Stimulated activated CD4-positive, alpha-beta T cell treated with anti-CD3 and anti-CD28 coated beads, Interleukin-1b, Interleukin-23, amount 100 ng/mL, for 1 hour (primary cell): Measurements from ENCODE around the gene FAM89B.
"Not testable (repeated sequence)": the region's sequence is repeated elsewhere in the genome, so short reads cannot be mapped to it uniquely, and the experiment has no call there.

Experiments used
- DNase-seq, 2 donors: peaks; one replicate each; pipeline ENCODE4 v3.0.0-alpha.2; 2020; ENCODE audit warnings: low read depth in 2 of 2

Gene FAM89B

DNA sequence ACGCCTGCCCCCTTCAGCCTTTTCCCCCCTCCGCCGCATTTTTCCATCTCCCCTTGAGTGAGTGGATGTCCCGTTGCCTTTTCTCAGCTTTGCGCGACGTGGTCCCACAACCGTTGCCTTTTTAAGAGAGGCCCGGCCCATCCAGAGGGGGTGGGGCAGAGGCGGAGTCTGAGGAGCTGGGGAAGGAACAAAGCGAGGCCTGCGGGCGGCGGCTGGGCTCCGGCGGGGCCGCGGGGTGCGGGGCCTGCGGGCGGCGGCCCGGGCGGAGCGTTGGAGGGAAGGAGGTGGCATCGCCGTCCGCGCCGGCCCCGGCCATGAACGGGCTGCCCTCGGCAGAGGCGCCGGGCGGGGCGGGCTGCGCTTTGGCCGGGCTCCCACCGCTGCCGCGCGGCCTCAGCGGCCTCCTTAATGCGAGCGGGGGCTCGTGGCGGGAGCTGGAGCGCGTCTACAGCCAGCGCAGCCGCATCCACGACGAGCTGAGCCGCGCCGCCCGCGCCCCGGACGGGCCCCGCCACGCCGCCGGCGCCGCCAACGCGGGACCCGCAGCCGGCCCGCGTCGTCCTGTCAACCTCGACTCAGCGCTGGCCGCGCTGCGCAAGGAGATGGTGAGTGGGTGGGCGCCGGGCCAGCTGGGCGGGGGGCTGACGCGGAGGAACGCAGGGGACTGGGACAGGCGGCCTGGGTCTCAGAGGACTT is at the start of gene FAM89B:
Gene FAM89B (plus strand): TSS at position 183 of the 696 bp plus-strand sequence. CDS start 132 bp downstream, at position 315.
- DNase-seq = peak; percentile 77

DNA sequence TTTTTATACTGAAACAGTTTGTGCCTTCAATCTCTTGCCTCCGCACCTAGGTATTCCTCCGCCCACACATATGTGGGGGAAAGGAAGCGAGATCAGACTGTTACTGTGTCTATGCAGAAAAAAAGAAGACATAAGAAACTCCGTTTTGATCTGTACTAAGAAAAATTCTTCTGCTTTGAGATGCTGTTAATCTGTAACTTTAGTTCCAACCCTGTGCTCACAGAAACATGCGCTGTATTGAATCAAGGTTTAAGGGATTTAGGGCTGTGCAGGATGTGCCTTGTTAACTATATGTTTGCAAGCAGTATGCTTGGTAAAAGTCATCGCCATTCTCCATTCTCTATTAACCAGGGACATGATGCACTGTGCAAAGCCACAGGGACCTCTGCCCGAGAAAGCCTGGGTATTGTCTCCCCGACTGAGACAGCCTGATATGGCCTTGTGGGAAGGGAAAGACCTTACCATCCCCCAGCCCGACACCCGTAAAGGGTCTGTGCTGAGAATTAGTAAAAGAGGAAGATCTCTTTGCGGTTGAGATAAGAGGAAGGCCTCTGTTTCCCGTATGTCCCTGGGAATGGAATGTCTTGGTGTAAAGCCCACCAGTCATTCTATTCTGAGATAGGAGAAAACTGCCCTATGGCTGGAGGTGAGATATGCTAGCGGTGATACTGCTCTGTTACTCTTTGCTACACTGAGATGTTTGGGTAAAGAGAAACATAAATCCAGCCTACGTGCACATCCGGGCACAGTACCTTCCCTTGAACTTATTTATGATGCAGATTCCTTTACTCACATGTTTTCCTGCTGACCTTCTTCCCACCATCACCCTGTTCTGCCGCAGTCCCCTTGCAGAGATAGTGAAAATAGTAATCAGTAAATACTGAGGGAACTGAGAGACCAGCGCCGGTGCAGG is 49.4 kb upstream of the FAM89B start:
- not testable (repeated sequence) for DNase-seq

DNA sequence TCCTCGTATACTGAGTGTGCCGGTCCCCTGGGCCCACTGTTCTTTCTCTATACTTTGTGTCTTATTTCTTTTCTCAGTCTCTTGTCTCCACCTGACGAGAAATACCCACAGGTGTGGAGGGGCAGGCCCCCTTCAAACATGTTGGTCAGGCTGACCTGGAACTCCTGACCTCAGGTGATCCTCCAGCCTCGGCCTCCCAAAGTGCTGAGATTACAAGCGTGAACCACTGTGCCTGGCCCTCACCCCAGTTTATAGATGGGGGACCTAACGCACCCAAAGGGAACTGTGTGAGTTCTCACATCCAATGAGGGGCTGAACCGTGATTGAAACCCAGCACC is 48.7 kb upstream of the FAM89B start:
- DNase-seq = not testable (repeated sequence)

GRCh38 chr11:65524014-65524740 is 48.2 kb upstream of the FAM89B start:
- DNase-seq = no peak

DNA sequence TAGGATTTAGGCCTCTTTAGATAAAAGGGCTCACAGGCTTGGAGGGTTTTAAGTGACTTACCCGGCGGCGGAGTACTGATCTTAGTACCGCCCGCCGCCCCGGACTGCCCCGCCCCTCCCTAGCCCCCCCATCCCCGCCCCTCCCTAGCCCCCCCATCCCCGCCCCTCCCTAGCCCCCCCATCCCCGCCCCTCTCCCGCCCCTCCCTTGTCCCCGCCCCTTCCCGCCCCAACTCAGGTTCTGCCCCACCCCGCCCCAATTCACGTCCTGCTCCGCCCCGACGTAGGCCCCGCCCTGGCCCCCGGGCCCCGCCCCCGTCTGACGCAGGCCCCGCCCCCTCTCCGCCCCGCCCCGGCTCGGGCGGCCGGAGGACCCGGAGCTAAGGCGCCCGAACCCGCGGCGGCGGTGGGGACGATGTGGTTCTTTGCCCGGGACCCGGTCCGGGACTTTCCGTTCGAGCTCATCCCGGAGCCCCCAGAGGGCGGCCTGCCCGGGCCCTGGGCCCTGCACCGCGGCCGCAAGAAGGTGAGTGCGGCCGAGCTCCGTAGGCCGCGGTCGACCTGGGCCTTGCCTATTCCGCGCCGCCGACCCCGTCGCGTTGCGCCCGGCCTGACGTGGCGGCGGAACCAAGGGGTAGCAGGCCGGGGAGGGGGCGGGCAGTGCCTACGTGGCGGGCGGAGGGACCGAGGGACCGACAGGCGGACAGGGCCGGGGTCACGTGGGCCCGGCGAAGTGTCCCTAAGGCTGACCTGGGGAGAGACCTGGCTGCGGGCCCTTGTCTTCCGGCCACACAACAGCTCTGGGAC is 47.4 kb upstream of the FAM89B start, which contains the start of gene SCYL1:
Gene SCYL1 (plus strand): TSS at position 343 of the 805 bp plus-strand sequence. CDS start 71 bp downstream, at position 414.
- peak; percentile 72 to 75 for DNase-seq

DNA sequence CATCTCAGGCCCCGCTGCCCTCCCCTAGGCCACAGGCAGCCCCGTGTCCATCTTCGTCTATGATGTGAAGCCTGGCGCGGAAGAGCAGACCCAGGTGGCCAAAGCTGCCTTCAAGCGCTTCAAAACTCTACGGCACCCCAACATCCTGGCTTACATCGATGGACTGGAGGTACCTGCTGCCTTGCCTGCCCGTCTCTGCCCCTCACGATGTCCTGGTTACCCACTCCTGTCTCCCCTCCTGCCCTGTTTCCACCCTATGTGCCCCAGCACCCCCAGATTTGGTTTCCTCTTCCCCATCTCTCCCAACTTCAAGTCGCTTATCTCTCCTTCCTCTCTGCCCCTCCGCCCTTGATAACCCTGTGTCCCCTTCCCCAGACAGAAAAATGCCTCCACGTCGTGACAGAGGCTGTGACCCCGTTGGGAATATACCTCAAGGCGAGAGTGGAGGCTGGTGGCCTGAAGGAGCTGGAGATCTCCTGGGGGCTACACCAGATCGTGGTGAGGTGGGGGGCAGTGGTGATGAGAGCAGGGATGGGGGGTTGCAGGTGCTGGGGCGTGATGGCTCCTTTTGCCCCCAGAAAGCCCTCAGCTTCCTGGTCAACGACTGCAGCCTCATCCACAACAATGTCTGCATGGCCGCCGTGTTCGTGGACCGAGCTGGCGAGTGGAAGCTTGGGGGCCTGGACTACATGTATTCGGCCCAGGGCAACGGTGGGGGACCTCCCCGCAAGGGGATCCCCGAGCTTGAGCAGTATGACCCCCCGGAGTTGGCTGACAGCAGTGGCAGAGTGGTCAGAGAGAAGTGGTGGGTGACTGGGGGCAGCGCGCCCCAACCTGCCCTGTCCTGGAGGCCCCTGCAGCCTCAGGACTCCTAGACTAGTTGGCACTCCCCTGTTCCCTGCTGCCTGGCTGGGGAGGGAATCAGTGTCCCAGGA is 46.5 kb upstream of the FAM89B start:
- DNase-seq = no peak

DNA sequence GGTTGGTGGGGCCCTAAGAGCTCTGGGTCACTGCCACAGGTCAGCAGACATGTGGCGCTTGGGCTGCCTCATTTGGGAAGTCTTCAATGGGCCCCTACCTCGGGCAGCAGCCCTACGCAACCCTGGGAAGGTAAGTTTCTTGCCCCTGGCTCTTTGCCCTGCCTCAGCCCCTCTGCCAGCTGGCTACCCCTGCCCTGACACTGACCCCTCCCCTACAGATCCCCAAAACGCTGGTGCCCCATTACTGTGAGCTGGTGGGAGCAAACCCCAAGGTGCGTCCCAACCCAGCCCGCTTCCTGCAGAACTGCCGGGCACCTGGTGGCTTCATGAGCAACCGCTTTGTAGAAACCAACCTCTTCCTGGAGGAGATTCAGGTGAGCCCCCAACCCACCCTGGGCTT is 45.6 kb upstream of the FAM89B start:
- DNase-seq = no peak

DNA sequence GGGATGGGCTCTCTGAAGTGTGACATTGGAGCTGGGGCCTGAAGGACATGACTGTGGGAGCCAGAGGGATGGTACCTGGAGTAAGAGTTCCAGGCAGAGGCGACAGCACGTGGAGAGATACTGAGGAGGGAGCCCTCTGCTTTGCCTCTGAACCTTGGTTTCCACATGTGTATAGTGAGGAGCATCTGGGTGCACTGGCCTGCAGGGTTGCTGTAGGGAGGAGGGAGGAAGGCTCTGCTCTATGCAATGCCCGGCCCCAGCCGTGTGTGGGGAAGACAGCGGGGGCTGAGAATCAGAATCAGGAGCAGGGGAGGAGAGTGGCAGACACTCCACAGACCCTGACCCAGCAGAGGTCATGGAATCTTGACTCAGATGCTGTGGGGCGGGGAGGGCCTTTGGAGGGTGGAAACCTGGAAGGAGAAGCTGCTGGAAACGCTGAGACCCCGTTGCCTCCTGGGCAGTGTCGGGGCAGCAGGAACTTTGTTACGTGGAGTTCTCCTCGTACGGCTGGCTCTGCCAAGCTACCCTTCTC is 43.5 kb upstream of the FAM89B start:
- DNase-seq = no peak

GRCh38 chr11:65529475-65530156 is 42.7 kb upstream of the FAM89B start:
- DNase-seq = no peak

DNA sequence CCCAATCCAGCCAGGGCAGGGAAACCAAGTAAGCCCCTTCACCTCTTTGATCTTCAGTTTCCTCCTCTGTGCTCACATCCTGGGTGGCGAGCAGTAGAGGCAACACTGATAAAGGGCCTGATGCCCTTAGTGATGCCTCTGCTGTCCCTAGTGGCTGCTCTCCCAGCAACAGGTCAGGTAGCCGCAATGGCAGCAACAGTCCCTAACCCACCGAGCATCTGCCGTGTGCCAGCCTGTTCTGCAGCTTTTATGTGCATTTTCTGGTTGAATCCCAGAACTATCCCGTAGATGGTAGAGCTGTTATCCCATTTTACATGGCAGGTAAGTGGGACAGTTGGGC is 42.2 kb upstream of the FAM89B start:
- DNase-seq = no peak

GRCh38 chr11:65532388-65533064 is 39.8 kb upstream of the FAM89B start:
- no peak for DNase-seq

DNA sequence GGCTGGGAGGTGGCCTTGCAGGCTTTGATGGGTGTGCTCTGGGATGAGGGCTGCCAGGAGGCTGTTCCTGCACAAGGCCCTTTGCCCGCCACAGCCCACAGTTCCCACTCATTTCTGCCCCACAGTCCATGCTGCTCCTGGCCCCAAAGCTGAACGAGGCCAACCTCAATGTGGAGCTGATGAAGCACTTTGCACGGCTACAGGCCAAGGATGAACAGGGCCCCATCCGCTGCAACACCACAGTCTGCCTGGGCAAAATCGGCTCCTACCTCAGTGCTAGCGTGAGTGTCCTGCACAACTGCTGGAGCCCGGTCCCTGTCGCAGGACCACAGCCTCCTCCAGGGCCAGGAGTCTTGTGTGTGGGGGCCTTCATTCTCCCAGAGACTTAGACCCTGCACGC is 37.2 kb upstream of the FAM89B start:
- no peak for DNase-seq

- no peak for DNase-seq
Measured at GRCh38 chr11:65536412-65537295, 35.7 kb upstream of the FAM89B start.

- DNase-seq = no peak
Measured at GRCh38 chr11:65537296-65537597, 35.1 kb upstream of the FAM89B start.

- no peak for DNase-seq
Measured at GRCh38 chr11:65537620-65538231, 34.6 kb upstream of the FAM89B start.

DNA sequence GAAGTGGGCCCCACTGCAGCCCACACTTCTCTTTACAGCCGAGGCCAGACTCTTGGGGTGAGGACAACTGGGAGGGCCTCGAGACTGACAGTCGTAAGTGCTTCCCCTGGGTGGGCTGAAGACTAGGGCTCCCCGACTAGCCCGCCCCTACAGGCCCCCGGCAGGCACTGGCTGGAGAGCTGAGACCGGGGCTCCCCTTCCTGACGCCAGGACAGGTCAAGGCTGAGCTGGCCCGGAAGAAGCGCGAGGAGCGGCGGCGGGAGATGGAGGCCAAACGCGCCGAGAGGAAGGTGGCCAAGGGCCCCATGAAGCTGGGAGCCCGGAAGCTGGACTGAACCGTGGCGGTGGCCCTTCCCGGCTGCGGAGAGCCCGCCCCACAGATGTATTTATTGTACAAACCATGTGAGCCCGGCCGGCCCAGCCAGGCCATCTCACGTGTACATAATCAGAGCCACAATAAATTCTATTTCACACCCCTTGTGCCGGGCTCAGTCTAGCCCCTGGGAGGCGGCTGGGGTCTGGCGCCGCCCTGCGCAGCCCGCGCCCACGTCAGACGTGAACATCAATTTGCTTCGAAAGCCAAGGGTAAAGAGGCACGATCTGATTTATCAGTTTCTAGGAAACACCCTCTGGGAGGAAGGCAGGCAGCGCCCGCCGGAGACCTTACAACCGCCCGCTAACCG is 34.0 kb upstream of the FAM89B start:
- no peak for DNase-seq
